ENCODE data around the gene VWA5B1. TPM values are rescaled to one million over a fixed set of nuclear protein-coding genes. Genes with fewer than 3 reads are reported as not detected.
A peak's percentile ranks its signal among the peaks of the same experiment; 100 is the strongest.

The VWA5B1 gene
- total RNA-seq, 1 donor from 2014 or later = not detected

GRCh38 chr1:20322825-20323612 lies 32.3 kb downstream of the VWA5B1 start:
- no peak for DNase-seq (ENCODE audit: low read depth in 2 of 2)

GRCh38 chr1:20323613-20323920 lies 32.9 kb downstream of the VWA5B1 start:
- DNase-seq (ENCODE audit: low read depth in 2 of 2) = no peak

GRCh38 chr1:20324704-20325406 lies 34.2 kb downstream of the VWA5B1 start:
- no peak for DNase-seq (ENCODE audit: low read depth in 2 of 2)

- DNase-seq (ENCODE audit: low read depth in 2 of 2) = no peak
These were observed 34.8 kb downstream of the VWA5B1 start for GRCh38 chr1:20325407-20325843.

GRCh38 chr1:20325844-20326420 lies 35.3 kb downstream of the VWA5B1 start:
- peak in 1 of 2 donors; percentile 21 for DNase-seq (ENCODE audit: low read depth in 2 of 2)

- no peak for DNase-seq (ENCODE audit: low read depth in 2 of 2)
These were observed 36.8 kb downstream of the VWA5B1 start for GRCh38 chr1:20327467-20327866.

- no peak for DNase-seq (ENCODE audit: low read depth in 2 of 2)
These were observed 37.5 kb downstream of the VWA5B1 start for GRCh38 chr1:20328201-20328600.

- no peak for DNase-seq (ENCODE audit: low read depth in 2 of 2)
These were observed 39.3 kb downstream of the VWA5B1 start for GRCh38 chr1:20329793-20330542.

- no peak for DNase-seq (ENCODE audit: low read depth in 2 of 2)
These were observed 43.4 kb downstream of the VWA5B1 start for GRCh38 chr1:20334103-20334502.

- no peak for DNase-seq (ENCODE audit: low read depth in 2 of 2)
These were observed 45.5 kb downstream of the VWA5B1 start for GRCh38 chr1:20336105-20336605.

GRCh38 chr1:20337581-20337980 lies 46.9 kb downstream of the VWA5B1 start:
- DNase-seq (ENCODE audit: low read depth in 2 of 2) = no peak

GRCh38 chr1:20339811-20340457 lies 49.3 kb downstream of the VWA5B1 start:
- DNase-seq (ENCODE audit: low read depth in 2 of 2) = no peak

- no peak for DNase-seq (ENCODE audit: low read depth in 2 of 2)
These were observed 51.8 kb downstream of the VWA5B1 start for GRCh38 chr1:20342294-20343148.

- no peak for DNase-seq (ENCODE audit: low read depth in 2 of 2)
These were observed 52.7 kb downstream of the VWA5B1 start for GRCh38 chr1:20343149-20343937.

- DNase-seq (ENCODE audit: low read depth in 2 of 2) = no peak
These were observed 53.2 kb downstream of the VWA5B1 start for GRCh38 chr1:20343938-20344302.

- DNase-seq (ENCODE audit: low read depth in 2 of 2) = no peak
These were observed 54.1 kb downstream of the VWA5B1 start for GRCh38 chr1:20344738-20345137.

GRCh38 chr1:20345419-20345818 lies 54.7 kb downstream of the VWA5B1 start:
- DNase-seq (ENCODE audit: low read depth in 2 of 2) = no peak

GRCh38 chr1:20346433-20346832 lies 55.8 kb downstream of the VWA5B1 start:
- DNase-seq (ENCODE audit: low read depth in 2 of 2) = no peak

GRCh38 chr1:20347699-20348098 lies 57.0 kb downstream of the VWA5B1 start:
- DNase-seq (ENCODE audit: low read depth in 2 of 2) = no peak

Measured in dermis microvascular lymphatic vessel endothelial cell (primary cell).